HEK293 (cell line): ENCODE data around the gene PARD6G.
"Not testable (repeated sequence)": the region's sequence is repeated elsewhere in the genome, so short reads cannot be mapped to it uniquely, and the experiment has no call there.

Experiments
- CTCF ChIA-PET: fragments of 350-600 bp; formaldehyde crosslinking; extraction: SDS; loops from one replicate; lab custom pipeline; 2021; ENCODE audit warnings: antibody characterized with exemption; lab: Yijun Ruan, JAX
- POLR2A ChIA-PET: fragments of 300-600 bp; formaldehyde crosslinking; extraction: SDS; loops from one replicate; lab custom pipeline; 2020; ENCODE audit warnings: antibody characterized with exemption, inconsistent platforms; lab: Yijun Ruan, JAX
- H3K27ac ChIP-seq: fragments of 200-500 bp; sonication (Bioruptor generic); 2 replicates; pipeline ENCODE4 v1.5.1; 2014; ENCODE audit warnings: low read depth, low read length, control low read depth, inconsistent platforms; ENCODE audit errors: extremely low read depth
- H3K36me3 ChIP-seq, 2 experiments: fragments of 200-500 bp in 1 of 2; sonication (Bioruptor generic) in 1 of 2; 1 replicate in 1 of 2; 2 replicates in 1 of 2; pipeline ENCODE4 v1.5.1; 2014 to 2017; ENCODE audit warnings: inconsistent platforms in 2 of 2, low read length in 2 of 2; ENCODE audit not compliant: control insufficient read depth in 2 of 2, insufficient read depth in 1 of 2
- H3K4me1 ChIP-seq: fragments of 200-500 bp; sonication (Bioruptor generic); 2 replicates; pipeline ENCODE4 v1.5.1; 2014; ENCODE audit warnings: mild to moderate bottlenecking, low read length, inconsistent platforms; ENCODE audit not compliant: control insufficient read depth, insufficient read depth
- H3K4me3 ChIP-seq: 2 replicates; pipeline ENCODE4 v1.5.1; 2011; ENCODE audit warnings: low read depth, mild to moderate bottlenecking, control low read depth, low read length, moderate library complexity
- H3K9me3 ChIP-seq: fragments of 200-500 bp; sonication (Bioruptor generic); 2 replicates; pipeline ENCODE4 v1.5.1; 2014; ENCODE audit warnings: low read depth, low read length, inconsistent platforms; ENCODE audit not compliant: control insufficient read depth, insufficient read depth
- BCL11A ChIP-seq: fragments of 450-650 bp; formaldehyde crosslinking; IDR thresholded peaks from 2 replicates; pipeline ENCODE4 v1.5.1; 2016; ENCODE audit warnings: low read depth, missing biosample characterization, missing genetic modification characterization
- BCL11B ChIP-seq: fragments of 450-650 bp; formaldehyde crosslinking; IDR thresholded peaks from 2 replicates; pipeline ENCODE4 v1.5.1; 2016; ENCODE audit warnings: low read depth, missing biosample characterization, missing genetic modification characterization
- GFI1B ChIP-seq: fragments of 450-650 bp; formaldehyde crosslinking; IDR thresholded peaks from 2 replicates; pipeline ENCODE4 v1.5.1; 2016; ENCODE audit warnings: missing biosample characterization, missing genetic modification characterization
- ZBTB20 ChIP-seq: fragments of 450-650 bp; formaldehyde crosslinking; IDR thresholded peaks from 2 replicates; pipeline ENCODE4 v1.5.1; 2016; ENCODE audit warnings: missing biosample characterization, missing genetic modification characterization
- ZFHX2 ChIP-seq: fragments of 450-650 bp; formaldehyde crosslinking; conservative IDR thresholded peaks from 2 replicates; pipeline ENCODE4 v1.5.1; 2016; ENCODE audit warnings: missing biosample characterization, missing genetic modification characterization
- ZNF248 ChIP-seq: fragments of 450-650 bp; formaldehyde crosslinking; IDR thresholded peaks from 2 replicates; pipeline ENCODE4 v1.5.1; 2017; ENCODE audit warnings: missing biosample characterization, missing genetic modification characterization
- ZNF292 ChIP-seq: fragments of 450-650 bp; formaldehyde crosslinking; IDR thresholded peaks from 2 replicates; pipeline ENCODE4 v1.5.1; 2016; ENCODE audit warnings: low read depth, missing biosample characterization, missing genetic modification characterization, borderline replicate concordance
- ZNF707 ChIP-seq: fragments of 450-650 bp; formaldehyde crosslinking; IDR thresholded peaks from 2 replicates; pipeline ENCODE4 v1.5.1; 2016; ENCODE audit warnings: missing biosample characterization, missing genetic modification characterization
- TF ChIP-seq, protein P1 (sequence below): fragments of 450-650 bp; formaldehyde crosslinking; IDR thresholded peaks from 2 replicates; pipeline ENCODE4 v1.5.1; 2016; ENCODE audit warnings: missing biosample characterization, missing genetic modification characterization, borderline replicate concordance
- TF ChIP-seq, protein P2 (sequence below): fragments of 450-650 bp; formaldehyde crosslinking; IDR thresholded peaks from 2 replicates; pipeline ENCODE4 v1.5.1; 2016; ENCODE audit warnings: missing biosample characterization, missing genetic modification characterization, borderline replicate concordance
- TF ChIP-seq, protein P3 (sequence below): fragments of 450-650 bp; formaldehyde crosslinking; IDR thresholded peaks from 2 replicates; pipeline ENCODE4 v1.5.1; 2017; ENCODE audit warnings: missing biosample characterization, missing genetic modification characterization

Gene PARD6G

DNA sequence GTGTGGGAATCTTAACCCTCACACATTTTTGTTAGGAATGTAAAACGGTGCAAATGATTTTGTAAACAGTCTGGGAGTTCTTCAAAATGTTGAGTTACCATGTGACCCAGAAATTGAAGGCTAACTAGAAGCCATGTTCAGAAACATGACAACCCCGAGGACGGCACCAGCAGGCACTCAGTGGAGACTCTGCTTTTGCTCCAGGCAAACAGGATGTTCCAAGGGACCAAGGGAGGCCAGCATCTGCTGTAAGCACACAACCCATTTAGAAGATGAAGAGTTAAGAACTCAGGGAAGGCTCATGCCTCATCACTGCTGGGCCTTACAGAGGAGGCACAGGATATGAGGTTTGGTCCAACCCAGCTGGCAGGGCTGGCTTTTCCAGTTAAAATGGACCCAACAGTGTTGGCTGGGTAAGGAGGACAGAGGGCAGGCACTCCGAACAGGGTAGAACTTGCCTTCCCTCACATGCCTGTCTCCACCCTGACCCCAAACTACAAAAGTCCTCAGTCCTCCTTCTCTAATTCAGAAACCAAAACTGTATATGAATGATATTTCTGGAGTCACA lies 23.6 kb downstream of the PARD6G start:
- CTCF ChIA-PET: no interaction called here
- 0 out of 2 replicates have a peak overlapping the region, but pooled peaks have one; percentile 24 for H3K27ac ChIP-seq
- H3K4me3 ChIP-seq: no peak overlapping the region

DNA sequence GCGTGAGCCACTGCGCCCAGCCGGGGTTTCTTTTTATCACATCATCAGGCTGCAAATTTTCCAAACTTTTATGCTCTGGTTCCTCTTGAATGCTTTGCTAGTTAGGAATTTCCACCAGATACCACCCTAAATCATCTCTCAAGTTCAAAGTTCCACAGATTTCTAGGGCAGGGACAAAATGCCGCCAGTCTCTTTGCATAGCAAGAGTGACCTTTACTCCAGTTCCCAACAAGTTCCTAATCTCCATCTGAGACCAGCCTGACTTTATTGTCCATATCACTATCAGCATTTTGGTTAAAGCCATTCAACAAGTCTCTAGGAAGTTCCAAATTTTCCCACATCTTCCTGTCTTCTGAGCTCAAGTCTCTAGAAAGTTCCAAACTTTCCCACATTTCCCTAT lies 27.8 kb downstream of the PARD6G start:
- CTCF ChIA-PET, H3K27ac ChIP-seq, H3K4me1 ChIP-seq, H3K4me3 ChIP-seq, H3K9me3 ChIP-seq, H3K36me3 ChIP-seq, POLR2A ChIA-PET: not testable (repeated sequence)

More for the DNA sequence above, 23.6 kb downstream of the PARD6G start:
- Histone ChIP-seq H3K36me3 (no peaks in the 10 kb centered on the region), H3K4me1 (peaks cover 7% of the 10 kb centered on the region; the same call in 1 of the 2 replicates), H3K9me3 (no peaks in the 10 kb centered on the region; the same call in 1 of the 2 replicates)
- POLR2A ChIA-PET: no interaction called here
- TF ChIP-seq ZNF292 (tag by site-specific recombination) (no peak), BCL11A (tag by site-specific recombination) (no peak), BCL11B (tag by site-specific recombination) (no peak), ZBTB20 (tag by site-specific recombination) (no peak), ZFHX2 (no peak), GFI1B (tag by site-specific recombination) (no peak), ZNF248 (no peak), ZNF707 (tag by site-specific recombination) (no peak)
- TF ChIP-seq, protein P1, sequence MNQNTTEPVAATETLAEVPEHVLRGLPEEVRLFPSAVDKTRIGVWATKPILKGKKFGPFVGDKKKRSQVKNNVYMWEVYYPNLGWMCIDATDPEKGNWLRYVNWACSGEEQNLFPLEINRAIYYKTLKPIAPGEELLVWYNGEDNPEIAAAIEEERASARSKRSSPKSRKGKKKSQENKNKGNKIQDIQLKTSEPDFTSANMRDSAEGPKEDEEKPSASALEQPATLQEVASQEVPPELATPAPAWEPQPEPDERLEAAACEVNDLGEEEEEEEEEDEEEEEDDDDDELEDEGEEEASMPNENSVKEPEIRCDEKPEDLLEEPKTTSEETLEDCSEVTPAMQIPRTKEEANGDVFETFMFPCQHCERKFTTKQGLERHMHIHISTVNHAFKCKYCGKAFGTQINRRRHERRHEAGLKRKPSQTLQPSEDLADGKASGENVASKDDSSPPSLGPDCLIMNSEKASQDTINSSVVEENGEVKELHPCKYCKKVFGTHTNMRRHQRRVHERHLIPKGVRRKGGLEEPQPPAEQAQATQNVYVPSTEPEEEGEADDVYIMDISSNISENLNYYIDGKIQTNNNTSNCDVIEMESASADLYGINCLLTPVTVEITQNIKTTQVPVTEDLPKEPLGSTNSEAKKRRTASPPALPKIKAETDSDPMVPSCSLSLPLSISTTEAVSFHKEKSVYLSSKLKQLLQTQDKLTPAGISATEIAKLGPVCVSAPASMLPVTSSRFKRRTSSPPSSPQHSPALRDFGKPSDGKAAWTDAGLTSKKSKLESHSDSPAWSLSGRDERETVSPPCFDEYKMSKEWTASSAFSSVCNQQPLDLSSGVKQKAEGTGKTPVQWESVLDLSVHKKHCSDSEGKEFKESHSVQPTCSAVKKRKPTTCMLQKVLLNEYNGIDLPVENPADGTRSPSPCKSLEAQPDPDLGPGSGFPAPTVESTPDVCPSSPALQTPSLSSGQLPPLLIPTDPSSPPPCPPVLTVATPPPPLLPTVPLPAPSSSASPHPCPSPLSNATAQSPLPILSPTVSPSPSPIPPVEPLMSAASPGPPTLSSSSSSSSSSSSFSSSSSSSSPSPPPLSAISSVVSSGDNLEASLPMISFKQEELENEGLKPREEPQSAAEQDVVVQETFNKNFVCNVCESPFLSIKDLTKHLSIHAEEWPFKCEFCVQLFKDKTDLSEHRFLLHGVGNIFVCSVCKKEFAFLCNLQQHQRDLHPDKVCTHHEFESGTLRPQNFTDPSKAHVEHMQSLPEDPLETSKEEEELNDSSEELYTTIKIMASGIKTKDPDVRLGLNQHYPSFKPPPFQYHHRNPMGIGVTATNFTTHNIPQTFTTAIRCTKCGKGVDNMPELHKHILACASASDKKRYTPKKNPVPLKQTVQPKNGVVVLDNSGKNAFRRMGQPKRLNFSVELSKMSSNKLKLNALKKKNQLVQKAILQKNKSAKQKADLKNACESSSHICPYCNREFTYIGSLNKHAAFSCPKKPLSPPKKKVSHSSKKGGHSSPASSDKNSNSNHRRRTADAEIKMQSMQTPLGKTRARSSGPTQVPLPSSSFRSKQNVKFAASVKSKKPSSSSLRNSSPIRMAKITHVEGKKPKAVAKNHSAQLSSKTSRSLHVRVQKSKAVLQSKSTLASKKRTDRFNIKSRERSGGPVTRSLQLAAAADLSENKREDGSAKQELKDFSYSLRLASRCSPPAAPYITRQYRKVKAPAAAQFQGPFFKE (tag by site-specific recombination): no peak
- TF ChIP-seq, protein P2, sequence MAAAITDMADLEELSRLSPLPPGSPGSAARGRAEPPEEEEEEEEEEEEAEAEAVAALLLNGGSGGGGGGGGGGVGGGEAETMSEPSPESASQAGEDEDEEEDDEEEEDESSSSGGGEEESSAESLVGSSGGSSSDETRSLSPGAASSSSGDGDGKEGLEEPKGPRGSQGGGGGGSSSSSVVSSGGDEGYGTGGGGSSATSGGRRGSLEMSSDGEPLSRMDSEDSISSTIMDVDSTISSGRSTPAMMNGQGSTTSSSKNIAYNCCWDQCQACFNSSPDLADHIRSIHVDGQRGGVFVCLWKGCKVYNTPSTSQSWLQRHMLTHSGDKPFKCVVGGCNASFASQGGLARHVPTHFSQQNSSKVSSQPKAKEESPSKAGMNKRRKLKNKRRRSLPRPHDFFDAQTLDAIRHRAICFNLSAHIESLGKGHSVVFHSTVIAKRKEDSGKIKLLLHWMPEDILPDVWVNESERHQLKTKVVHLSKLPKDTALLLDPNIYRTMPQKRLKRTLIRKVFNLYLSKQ (tag by site-specific recombination): no peak
- TF ChIP-seq, protein P3, sequence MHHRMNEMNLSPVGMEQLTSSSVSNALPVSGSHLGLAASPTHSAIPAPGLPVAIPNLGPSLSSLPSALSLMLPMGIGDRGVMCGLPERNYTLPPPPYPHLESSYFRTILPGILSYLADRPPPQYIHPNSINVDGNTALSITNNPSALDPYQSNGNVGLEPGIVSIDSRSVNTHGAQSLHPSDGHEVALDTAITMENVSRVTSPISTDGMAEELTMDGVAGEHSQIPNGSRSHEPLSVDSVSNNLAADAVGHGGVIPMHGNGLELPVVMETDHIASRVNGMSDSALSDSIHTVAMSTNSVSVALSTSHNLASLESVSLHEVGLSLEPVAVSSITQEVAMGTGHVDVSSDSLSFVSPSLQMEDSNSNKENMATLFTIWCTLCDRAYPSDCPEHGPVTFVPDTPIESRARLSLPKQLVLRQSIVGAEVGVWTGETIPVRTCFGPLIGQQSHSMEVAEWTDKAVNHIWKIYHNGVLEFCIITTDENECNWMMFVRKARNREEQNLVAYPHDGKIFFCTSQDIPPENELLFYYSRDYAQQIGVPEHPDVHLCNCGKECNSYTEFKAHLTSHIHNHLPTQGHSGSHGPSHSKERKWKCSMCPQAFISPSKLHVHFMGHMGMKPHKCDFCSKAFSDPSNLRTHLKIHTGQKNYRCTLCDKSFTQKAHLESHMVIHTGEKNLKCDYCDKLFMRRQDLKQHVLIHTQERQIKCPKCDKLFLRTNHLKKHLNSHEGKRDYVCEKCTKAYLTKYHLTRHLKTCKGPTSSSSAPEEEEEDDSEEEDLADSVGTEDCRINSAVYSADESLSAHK: no peak
